ENCODE measurements around the gene TXNRD2.

- TF ChIP-seq CTCF (IDR thresholded peaks at IDR 0.05) (no peak), POLR2A (IDR thresholded peaks at IDR 0.05) (no peak), POLR2AphosphoS5 (IDR thresholded peaks at IDR 0.05) (no peak), EP300 (IDR thresholded peaks at IDR 0.05) (no peak)
Observed at GRCh38 chr22:19933341-19934241, 8.0 kb downstream of the TXNRD2 start.
